ENCODE data around the gene ZNF800. TPM values are rescaled to one million over a fixed set of nuclear protein-coding genes. Genes with fewer than 3 reads are reported as not detected.
"Not testable (repeated sequence)": the region's sequence is repeated elsewhere in the genome, so short reads cannot be mapped to it uniquely, and the experiment has no call there.

Gene ZNF800, protein sequence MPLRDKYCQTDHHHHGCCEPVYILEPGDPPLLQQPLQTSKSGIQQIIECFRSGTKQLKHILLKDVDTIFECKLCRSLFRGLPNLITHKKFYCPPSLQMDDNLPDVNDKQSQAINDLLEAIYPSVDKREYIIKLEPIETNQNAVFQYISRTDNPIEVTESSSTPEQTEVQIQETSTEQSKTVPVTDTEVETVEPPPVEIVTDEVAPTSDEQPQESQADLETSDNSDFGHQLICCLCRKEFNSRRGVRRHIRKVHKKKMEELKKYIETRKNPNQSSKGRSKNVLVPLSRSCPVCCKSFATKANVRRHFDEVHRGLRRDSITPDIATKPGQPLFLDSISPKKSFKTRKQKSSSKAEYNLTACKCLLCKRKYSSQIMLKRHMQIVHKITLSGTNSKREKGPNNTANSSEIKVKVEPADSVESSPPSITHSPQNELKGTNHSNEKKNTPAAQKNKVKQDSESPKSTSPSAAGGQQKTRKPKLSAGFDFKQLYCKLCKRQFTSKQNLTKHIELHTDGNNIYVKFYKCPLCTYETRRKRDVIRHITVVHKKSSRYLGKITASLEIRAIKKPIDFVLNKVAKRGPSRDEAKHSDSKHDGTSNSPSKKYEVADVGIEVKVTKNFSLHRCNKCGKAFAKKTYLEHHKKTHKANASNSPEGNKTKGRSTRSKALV
- 11.5 and 14.6 TPM in 2 replicates for total RNA-seq

- DNase-seq (ENCODE audit: low read depth): no peak
- no peak for TF ChIP-seq CTCF (conservative IDR thresholded peaks at IDR 0.05; ENCODE audit: low read depth, low read length)
These were observed at the start of gene ZNF800 for GRCh38 chr7:127392566-127393367. TSS of gene ZNF800 (minus strand) at chr7:127392708. CDS start at chr7:127391557, 1,151 bp downstream.

GRCh38 chr7:127440206-127440605 lies 47.7 kb upstream of the ZNF800 start:
- DNase-seq (ENCODE audit: low read depth): no peak
- TF ChIP-seq CTCF (conservative IDR thresholded peaks at IDR 0.05; ENCODE audit: low read depth, low read length): no peak
- no peak overlapping the region for H3K4me3 ChIP-seq (ENCODE audit: low read depth, low read length)

More at GRCh38 chr7:127392566-127393367, at the start of gene ZNF800:
- H3K4me3 ChIP-seq (ENCODE audit: low read depth, low read length): peak within 1 kb of the TSS; percentile 86

DNA sequence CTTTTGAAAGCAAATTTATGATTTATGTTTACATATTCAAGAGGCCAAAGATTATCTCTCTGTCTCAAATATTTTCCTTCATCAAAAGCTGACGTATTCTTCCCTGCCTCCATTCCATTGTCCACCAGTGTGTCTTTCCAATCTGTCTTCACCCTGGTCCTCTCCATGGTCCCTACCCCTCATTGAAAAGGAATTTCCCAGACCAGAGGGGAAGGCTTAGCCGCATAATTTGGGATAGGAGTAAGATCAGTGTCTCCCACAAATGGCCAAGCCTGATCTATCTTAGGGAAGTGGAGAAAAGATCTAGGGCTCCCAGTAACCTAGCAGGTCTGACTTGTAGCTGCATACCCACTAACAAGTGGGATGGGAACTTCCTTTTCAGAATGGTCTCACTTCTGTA lies 46.3 kb upstream of the ZNF800 start:
- no peak overlapping the region for H3K4me3 ChIP-seq (ENCODE audit: low read depth, low read length)
- no peak for DNase-seq (ENCODE audit: low read depth)
- TF ChIP-seq CTCF (conservative IDR thresholded peaks at IDR 0.05; ENCODE audit: low read depth, low read length): no peak

DNA sequence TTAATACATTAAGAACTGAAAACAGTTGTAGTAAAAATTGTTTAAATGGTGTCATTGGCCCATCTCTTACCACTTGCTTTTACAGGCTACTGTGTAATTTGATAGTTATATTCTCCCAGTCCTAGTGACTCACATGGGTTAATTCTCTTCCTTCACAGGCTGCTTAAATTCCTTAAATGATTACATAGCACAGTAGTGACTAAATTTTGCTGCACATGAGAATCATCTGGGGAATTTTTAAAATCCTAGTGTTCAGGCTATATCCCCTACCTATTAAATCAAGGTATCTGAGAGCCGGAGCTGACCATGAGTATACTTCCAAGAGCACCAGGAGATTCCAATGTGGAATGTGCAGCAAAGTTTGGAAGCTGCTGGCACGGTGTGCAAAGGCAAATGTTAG lies 45.3 kb upstream of the ZNF800 start:
- TF ChIP-seq CTCF (conservative IDR thresholded peaks at IDR 0.05; ENCODE audit: low read depth, low read length): no peak
- peak; percentile 53 for DNase-seq (ENCODE audit: low read depth)
- H3K4me3 ChIP-seq (ENCODE audit: low read depth, low read length): no peak overlapping the region

- no peak for TF ChIP-seq CTCF (conservative IDR thresholded peaks at IDR 0.05; ENCODE audit: low read depth, low read length)
- no peak for DNase-seq (ENCODE audit: low read depth)
- no peak overlapping the region for H3K4me3 ChIP-seq (ENCODE audit: low read depth, low read length)
These were observed 44.7 kb upstream of the ZNF800 start for GRCh38 chr7:127437241-127437640.

- H3K4me3 ChIP-seq (ENCODE audit: low read depth, low read length); DNase-seq (ENCODE audit: low read depth): not testable (repeated sequence)
These were observed 36.8 kb upstream of the ZNF800 start for GRCh38 chr7:127429281-127429680.

GRCh38 chr7:127419196-127419595 lies 26.7 kb upstream of the ZNF800 start:
- DNase-seq (ENCODE audit: low read depth): peak; percentile 77
- TF ChIP-seq CTCF (conservative IDR thresholded peaks at IDR 0.05; ENCODE audit: low read depth, low read length): no peak
- H3K4me3 ChIP-seq (ENCODE audit: low read depth, low read length): peak overlapping the region; percentile 38
